Uterus (tissue), 2 donors: Measurements from ENCODE around the gene SERPINA5.

Experiments
- POLR2A ChIP-seq, 2 donors: fragments of 450-650 bp; IDR thresholded peaks; one replicate each; pipeline ENCODE4 v1.6.1; 2016; ENCODE audit warnings: antibody characterized with exemption in 2 of 2, mild to moderate bottlenecking in 1 of 2, moderate library complexity in 1 of 2
- TF ChIP-seq, protein P1 (sequence below), 4 experiments: fragments of 200-600 bp in 2 of 4; fragments of 450-650 bp in 2 of 4; sonication (generic) in 2 of 4; IDR thresholded peaks; one replicate each; pipeline ENCODE4 v1.5.1; 2016 to 2019; ENCODE audit warnings: antibody characterized with exemption in 4 of 4, mild to moderate bottlenecking in 2 of 4, moderate library complexity in 1 of 4

DNA sequence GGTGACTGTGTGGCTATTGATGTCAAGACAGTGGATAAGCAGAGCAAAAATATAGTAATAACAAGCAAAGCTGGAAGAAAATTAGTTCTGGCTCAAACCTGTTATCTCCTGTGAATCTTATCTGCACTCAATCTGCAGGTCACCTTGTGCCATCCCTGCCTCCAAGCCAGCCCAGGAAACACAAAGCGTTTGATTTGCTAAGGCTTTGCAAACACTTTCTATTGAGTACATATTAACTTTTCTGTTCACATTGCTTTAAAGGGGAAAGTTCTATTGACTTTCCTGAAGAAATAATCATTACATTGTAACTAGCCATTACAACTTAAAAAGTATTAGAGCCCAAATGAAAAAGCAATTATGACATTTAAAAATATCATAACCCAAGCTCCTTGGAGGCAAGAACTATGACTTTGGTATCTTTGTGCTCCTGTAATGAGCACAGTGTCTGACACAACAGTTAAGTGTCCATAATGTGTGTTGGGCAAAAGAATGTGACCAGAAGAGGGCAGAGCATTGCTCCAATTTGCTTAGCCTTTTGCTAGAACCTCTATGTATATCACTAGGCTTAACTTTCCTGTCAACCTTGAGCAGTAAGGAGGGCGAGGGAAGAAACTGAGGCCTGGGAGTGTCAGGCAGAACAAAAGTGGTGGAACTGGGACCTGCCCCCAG lies 55.7 kb downstream of the SERPINA5 start:
- TF ChIP-seq, protein P1, sequence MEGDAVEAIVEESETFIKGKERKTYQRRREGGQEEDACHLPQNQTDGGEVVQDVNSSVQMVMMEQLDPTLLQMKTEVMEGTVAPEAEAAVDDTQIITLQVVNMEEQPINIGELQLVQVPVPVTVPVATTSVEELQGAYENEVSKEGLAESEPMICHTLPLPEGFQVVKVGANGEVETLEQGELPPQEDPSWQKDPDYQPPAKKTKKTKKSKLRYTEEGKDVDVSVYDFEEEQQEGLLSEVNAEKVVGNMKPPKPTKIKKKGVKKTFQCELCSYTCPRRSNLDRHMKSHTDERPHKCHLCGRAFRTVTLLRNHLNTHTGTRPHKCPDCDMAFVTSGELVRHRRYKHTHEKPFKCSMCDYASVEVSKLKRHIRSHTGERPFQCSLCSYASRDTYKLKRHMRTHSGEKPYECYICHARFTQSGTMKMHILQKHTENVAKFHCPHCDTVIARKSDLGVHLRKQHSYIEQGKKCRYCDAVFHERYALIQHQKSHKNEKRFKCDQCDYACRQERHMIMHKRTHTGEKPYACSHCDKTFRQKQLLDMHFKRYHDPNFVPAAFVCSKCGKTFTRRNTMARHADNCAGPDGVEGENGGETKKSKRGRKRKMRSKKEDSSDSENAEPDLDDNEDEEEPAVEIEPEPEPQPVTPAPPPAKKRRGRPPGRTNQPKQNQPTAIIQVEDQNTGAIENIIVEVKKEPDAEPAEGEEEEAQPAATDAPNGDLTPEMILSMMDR (IDR thresholded peaks at IDR 0.05) = no peak
- TF ChIP-seq POLR2A (IDR thresholded peaks at IDR 0.05) = no peak
